ENCODE data around the gene KLF6. TPM values are rescaled to one million over a fixed set of nuclear protein-coding genes. Genes with fewer than 3 reads are reported as not detected.

KLF6 gene
- total and polyA plus RNA-seq, 2 experiments from 2014 or later = 19.6 to 35.4 TPM

DNA sequence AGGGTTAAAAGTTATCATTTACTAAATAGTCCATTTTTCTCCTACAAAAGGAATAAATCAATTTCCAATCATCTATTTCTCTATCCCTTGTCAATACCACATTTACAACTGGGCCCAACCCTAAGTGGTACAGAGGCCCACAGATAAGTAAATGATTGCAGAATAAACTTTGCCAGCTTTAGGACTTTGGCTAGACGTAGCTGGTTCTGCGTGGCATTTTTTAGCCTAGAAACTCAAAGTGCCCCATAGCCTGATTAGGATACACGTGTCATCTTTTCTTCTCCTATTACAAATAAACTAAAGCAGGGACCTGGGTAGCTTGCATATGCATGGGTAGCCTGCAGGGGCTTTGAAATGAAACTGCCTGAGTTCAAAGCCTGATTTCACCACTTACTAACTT lies 56.4 kb downstream of the KLF6 start:
- TF ChIP-seq ZNF114 (CRISPR knock-in tag; IDR thresholded peaks at IDR 0.05) (no peak), NANOG (IDR thresholded peaks at IDR 0.05; ENCODE audit: borderline replicate concordance) (no peak), EZH2 (IDR thresholded peaks at IDR 0.05; ENCODE audit: low read depth, unreplicated experiment) (no peak), REST (IDR thresholded peaks at IDR 0.05; ENCODE audit: unreplicated experiment) (no peak), ZNF331 (CRISPR knock-in tag; IDR thresholded peaks at IDR 0.05; ENCODE audit: low read depth) (no peak), JUNB (IDR thresholded peaks at IDR 0.05; ENCODE audit: unreplicated experiment) (no peak), EZH2phosphoT487 (IDR thresholded peaks at IDR 0.05; ENCODE audit: unreplicated experiment) (no peak)
- TF ChIP-seq, protein P1, sequence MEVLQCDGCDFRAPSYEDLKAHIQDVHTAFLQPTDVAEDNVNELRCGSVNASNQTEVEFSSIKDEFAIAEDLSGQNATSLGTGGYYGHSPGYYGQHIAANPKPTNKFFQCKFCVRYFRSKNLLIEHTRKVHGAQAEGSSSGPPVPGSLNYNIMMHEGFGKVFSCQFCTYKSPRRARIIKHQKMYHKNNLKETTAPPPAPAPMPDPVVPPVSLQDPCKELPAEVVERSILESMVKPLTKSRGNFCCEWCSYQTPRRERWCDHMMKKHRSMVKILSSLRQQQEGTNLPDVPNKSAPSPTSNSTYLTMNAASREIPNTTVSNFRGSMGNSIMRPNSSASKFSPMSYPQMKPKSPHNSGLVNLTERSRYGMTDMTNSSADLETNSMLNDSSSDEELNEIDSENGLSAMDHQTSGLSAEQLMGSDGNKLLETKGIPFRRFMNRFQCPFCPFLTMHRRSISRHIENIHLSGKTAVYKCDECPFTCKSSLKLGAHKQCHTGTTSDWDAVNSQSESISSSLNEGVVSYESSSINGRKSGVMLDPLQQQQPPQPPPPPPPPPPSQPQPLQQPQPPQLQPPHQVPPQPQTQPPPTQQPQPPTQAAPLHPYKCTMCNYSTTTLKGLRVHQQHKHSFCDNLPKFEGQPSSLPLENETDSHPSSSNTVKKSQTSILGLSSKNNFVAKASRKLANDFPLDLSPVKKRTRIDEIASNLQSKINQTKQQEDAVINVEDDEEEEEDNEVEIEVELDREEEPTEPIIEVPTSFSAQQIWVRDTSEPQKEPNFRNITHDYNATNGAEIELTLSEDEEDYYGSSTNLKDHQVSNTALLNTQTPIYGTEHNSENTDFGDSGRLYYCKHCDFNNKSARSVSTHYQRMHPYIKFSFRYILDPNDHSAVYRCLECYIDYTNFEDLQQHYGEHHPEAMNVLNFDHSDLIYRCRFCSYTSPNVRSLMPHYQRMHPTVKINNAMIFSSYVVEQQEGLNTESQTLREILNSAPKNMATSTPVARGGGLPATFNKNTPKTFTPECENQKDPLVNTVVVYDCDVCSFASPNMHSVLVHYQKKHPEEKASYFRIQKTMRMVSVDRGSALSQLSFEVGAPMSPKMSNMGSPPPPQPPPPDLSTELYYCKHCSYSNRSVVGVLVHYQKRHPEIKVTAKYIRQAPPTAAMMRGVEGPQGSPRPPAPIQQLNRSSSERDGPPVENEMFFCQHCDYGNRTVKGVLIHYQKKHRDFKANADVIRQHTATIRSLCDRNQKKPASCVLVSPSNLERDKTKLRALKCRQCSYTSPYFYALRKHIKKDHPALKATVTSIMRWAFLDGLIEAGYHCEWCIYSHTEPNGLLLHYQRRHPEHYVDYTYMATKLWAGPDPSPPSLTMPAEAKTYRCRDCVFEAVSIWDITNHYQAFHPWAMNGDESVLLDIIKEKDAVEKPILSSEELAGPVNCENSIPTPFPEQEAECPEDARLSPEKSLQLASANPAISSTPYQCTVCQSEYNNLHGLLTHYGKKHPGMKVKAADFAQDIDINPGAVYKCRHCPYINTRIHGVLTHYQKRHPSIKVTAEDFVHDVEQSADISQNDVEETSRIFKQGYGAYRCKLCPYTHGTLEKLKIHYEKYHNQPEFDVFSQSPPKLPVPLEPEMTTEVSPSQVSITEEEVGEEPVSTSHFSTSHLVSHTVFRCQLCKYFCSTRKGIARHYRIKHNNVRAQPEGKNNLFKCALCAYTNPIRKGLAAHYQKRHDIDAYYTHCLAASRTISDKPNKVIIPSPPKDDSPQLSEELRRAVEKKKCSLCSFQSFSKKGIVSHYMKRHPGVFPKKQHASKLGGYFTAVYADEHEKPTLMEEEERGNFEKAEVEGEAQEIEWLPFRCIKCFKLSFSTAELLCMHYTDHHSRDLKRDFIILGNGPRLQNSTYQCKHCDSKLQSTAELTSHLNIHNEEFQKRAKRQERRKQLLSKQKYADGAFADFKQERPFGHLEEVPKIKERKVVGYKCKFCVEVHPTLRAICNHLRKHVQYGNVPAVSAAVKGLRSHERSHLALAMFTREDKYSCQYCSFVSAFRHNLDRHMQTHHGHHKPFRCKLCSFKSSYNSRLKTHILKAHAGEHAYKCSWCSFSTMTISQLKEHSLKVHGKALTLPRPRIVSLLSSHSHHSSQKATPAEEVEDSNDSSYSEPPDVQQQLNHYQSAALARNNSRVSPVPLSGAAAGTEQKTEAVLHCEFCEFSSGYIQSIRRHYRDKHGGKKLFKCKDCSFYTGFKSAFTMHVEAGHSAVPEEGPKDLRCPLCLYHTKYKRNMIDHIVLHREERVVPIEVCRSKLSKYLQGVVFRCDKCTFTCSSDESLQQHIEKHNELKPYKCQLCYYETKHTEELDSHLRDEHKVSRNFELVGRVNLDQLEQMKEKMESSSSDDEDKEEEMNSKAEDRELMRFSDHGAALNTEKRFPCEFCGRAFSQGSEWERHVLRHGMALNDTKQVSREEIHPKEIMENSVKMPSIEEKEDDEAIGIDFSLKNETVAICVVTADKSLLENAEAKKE (CRISPR knock-in tag; IDR thresholded peaks at IDR 0.05) = no peak
- no peaks in the 10 kb centered on the region for H3K9me2 ChIP-seq (ENCODE audit: insufficient read depth)
- H3K27me3 Mint-ChIP-seq (ENCODE audit: insufficient read depth, low read depth, poor library complexity) = no peaks in the 10 kb centered on the region
- H3K36me3 ChIP-seq (ENCODE audit: insufficient read depth) = no peaks in the 10 kb centered on the region
- no peaks in the 10 kb centered on the region for H4K20me1 ChIP-seq (replicated peaks; ENCODE audit: insufficient read depth)
- H3K4me2 ChIP-seq = no peak overlapping the region
- H3K4me1 Mint-ChIP-seq = peaks cover 3% of the 10 kb centered on the region; the same call in 1 of the 3 replicates
- H3K4me1 ChIP-seq (ENCODE audit: insufficient read depth) = peaks cover 5% of the 10 kb centered on the region; the same call in 1 of the 2 replicates
- no peaks in the 10 kb centered on the region for H3K27me3 ChIP-seq (ENCODE audit: insufficient read depth)
- H3K4me3 ChIP-seq = no peak overlapping the region
- H3K36me3 Mint-ChIP-seq (ENCODE audit: low read depth) = peaks cover 5% of the 10 kb centered on the region; the same call in 2 of the 3 replicates
- H3K27ac Mint-ChIP-seq = no peak overlapping the region
- H3K79me2 ChIP-seq (replicated peaks; ENCODE audit: insufficient read depth) = no peaks in the 10 kb centered on the region
- ATAC-seq (peak; percentile 41), DNase-seq (ENCODE audit: low spot score) (peak; percentile 18)
- H3F3A ChIP-seq (replicated peaks; ENCODE audit: low read depth) = no peaks in the 10 kb centered on the region
- H3K4me3 Mint-ChIP-seq = no peak overlapping the region
- H3K27ac ChIP-seq (ENCODE audit: low read depth) = no peak overlapping the region
- no peak overlapping the region for H2AFZ ChIP-seq
- peaks cover 15% of the 10 kb centered on the region for H3K9me3 Mint-ChIP-seq
